Stimulated activated CD4-positive, alpha-beta T cell treated with anti-CD3 and anti-CD28 coated beads, Interleukin-4, amount 100 ng/mL, for 48 hours (primary cell): ENCODE results near the gene ZNF829.
A peak's percentile ranks its signal among the peaks of the same experiment; 100 is the strongest.

Source experiments
- DNase-seq, 2 donors: peaks; one replicate each; pipeline ENCODE4 v3.0.0-alpha.2; 2020; ENCODE audit warnings: low read depth in 2 of 2

ZNF829 gene

GRCh38 chr19:36915992-36916830 lies at the start of gene ZNF829, which contains the start of gene ZNF568:
ZNF829 (minus strand) TSS chr19:36916291; CDS start chr19:36915167, 1,124 bp downstream.
ZNF568 (plus strand) TSS chr19:36916332; CDS start chr19:36922771, 6,439 bp downstream.
- peak; percentile 83 to 89 for DNase-seq

GRCh38 chr19:36963280-36963679 lies 47.2 kb upstream of the ZNF829 start:
- DNase-seq = no peak

- DNase-seq = no peak
Measured at GRCh38 chr19:36962346-36962745, 46.3 kb upstream of the ZNF829 start.

GRCh38 chr19:36950335-36951119 lies 34.4 kb upstream of the ZNF829 start:
- DNase-seq = no peak

GRCh38 chr19:36939153-36939552 lies 23.1 kb upstream of the ZNF829 start:
- DNase-seq = no peak

- no peak for DNase-seq
Measured at GRCh38 chr19:36931684-36932083, 15.6 kb upstream of the ZNF829 start.

- DNase-seq = no peak
Measured at GRCh38 chr19:36918090-36918489, 2.0 kb upstream of the ZNF829 start.

GRCh38 chr19:36916991-36917390 lies 900 bp upstream of the ZNF829 start:
- no peak for DNase-seq

- DNase-seq = no peak
Measured at GRCh38 chr19:36898422-36898821, 17.7 kb downstream of the ZNF829 start.

- no peak for DNase-seq
Measured at GRCh38 chr19:36894849-36895383, 21.2 kb downstream of the ZNF829 start.

- no peak for DNase-seq
Measured at GRCh38 chr19:36891768-36892357, 24.2 kb downstream of the ZNF829 start.

GRCh38 chr19:36876993-36877938 lies 38.8 kb downstream of the ZNF829 start:
- DNase-seq = no peak

GRCh38 chr19:36851898-36852297 lies 64.2 kb downstream of the ZNF829 start:
- DNase-seq = no peak

- peak; percentile 64 to 77 for DNase-seq
Measured at GRCh38 chr19:36850559-36851442, 65.3 kb downstream of the ZNF829 start, which contains the start of gene ZNF345. ZNF345 (plus strand) TSS chr19:36850876; CDS start chr19:36876831, 25,955 bp downstream.

- peak; percentile 72 to 84 for DNase-seq
Measured at GRCh38 chr19:36849701-36850558, 66.2 kb downstream of the ZNF829 start.

GRCh38 chr19:36847968-36848367 lies 68.1 kb downstream of the ZNF829 start:
- DNase-seq = no peak

- no peak for DNase-seq
Measured at GRCh38 chr19:36838784-36839324, 77.2 kb downstream of the ZNF829 start.
